Endothelial cell of umbilical vein (primary cell): Measurements from ENCODE around the gene MPC2. TPM values are rescaled to one million over a fixed set of nuclear protein-coding genes. Genes with fewer than 3 reads are reported as not detected.

ENCODE experiments used
- BruUV-seq: library from RNA; stranded (reverse); fragments of 400-500 nt; replicated peaks from 2 replicates; lab custom pipeline; 2021; lab: Mats Ljungman, UMichigan
- CTCF ChIA-PET: fragments of 300-600, 350-600 bp; sonication (Branson Sonifier 250); formaldehyde crosslinking; loops from one replicate; lab custom pipeline; 2021; ENCODE audit warnings: antibody characterized with exemption, inconsistent platforms; lab: Charles Lee
- POLR2A ChIA-PET: fragments of 300-600, 350-600 bp; sonication (Branson Sonifier 250); formaldehyde crosslinking; loops from one replicate; lab custom pipeline; 2021; ENCODE audit warnings: antibody characterized with exemption, inconsistent platforms; lab: Charles Lee
- DNase-seq: peaks from one replicate; pipeline ENCODE4 v3.0.0-alpha.2; 2011; ENCODE audit warnings: low read depth, low spot score
- FAIRE-seq: peaks from 2 replicates; lab custom pipeline; 2011; peaks lifted over from hg19 to GRCh38; lab: Jason Lieb, UNC
- H2AFZ ChIP-seq: 2 replicates; pipeline ENCODE4 v1.6.0; 2012; ENCODE audit warnings: low read depth, low read length, control low read depth, inconsistent platforms
- H3K27ac ChIP-seq: 2 replicates; pipeline ENCODE4 v1.5.1; 2011; ENCODE audit warnings: low read depth, mild to moderate bottlenecking, control low read depth, low read length, moderate library complexity; ENCODE audit not compliant: insufficient read depth
- H3K27me3 ChIP-seq, 2 experiments: 2 replicates each; pipeline versions ENCODE4 v1.6.0 to v1.6.1; 2011; ENCODE audit warnings: low read length in 2 of 2, mixed read lengths in 1 of 2; ENCODE audit not compliant: control insufficient read depth in 2 of 2, insufficient read depth in 2 of 2
- H3K36me3 ChIP-seq, 2 experiments: 2 replicates in 1 of 2; 3 replicates in 1 of 2; pipeline ENCODE4 v1.5.1; 2011; ENCODE audit warnings: low read length in 2 of 2, mild to moderate bottlenecking in 1 of 2, moderate library complexity in 1 of 2; ENCODE audit not compliant: control insufficient read depth in 2 of 2, insufficient read depth in 2 of 2; ENCODE audit errors: extremely low read depth in 1 of 2
- H3K4me1 ChIP-seq: 3 replicates; pipeline ENCODE4 v1.5.1; 2011; ENCODE audit warnings: mild to moderate bottlenecking, low read length; ENCODE audit not compliant: control insufficient read depth, insufficient read depth; ENCODE audit errors: extremely low read depth
- H3K4me2 ChIP-seq: 2 replicates; pipeline ENCODE4 v1.6.1; 2011; ENCODE audit warnings: low read length, control low read depth, mixed read lengths; ENCODE audit not compliant: insufficient read depth
- H3K4me3 ChIP-seq, 3 experiments: fragments of 200-600 bp in 1 of 3; sonication (generic), shearing (Covaris generic) in 1 of 3; replicated peaks in 1 of 3; 2 replicates each; pipeline ENCODE4 v1.5.1; 2011 to 2016; ENCODE audit warnings: control low read depth in 3 of 3, low read length in 3 of 3, mild to moderate bottlenecking in 2 of 3, inconsistent platforms in 1 of 3, low read depth in 1 of 3, moderate library complexity in 1 of 3; ENCODE audit not compliant: insufficient read depth in 1 of 3
- H3K79me2 ChIP-seq: 2 replicates; pipeline ENCODE4 v1.6.0; 2012; ENCODE audit warnings: low read length, inconsistent platforms; ENCODE audit not compliant: control insufficient read depth, insufficient read depth
- H3K9ac ChIP-seq: replicated peaks from 2 replicates; pipeline ENCODE3; 2011; ENCODE audit warnings: low read length, control low read depth; ENCODE audit not compliant: insufficient read depth; ENCODE audit errors: extremely low read depth
- H3K9me1 ChIP-seq: replicated peaks from 3 replicates; pipeline ENCODE4 v1.6.0; 2011; ENCODE audit warnings: mild to moderate bottlenecking, low read length; ENCODE audit not compliant: control insufficient read depth, insufficient read depth; ENCODE audit errors: extremely low read depth
- H3K9me3 ChIP-seq: replicated peaks from 2 replicates; pipeline ENCODE4 v1.5.1; 2012; ENCODE audit warnings: low read length, inconsistent platforms; ENCODE audit not compliant: control insufficient read depth, insufficient read depth
- H4K20me1 ChIP-seq: replicated peaks from 2 replicates; pipeline ENCODE3; 2011; ENCODE audit warnings: mild to moderate bottlenecking, low read length; ENCODE audit not compliant: control insufficient read depth, insufficient read depth; ENCODE audit errors: extremely low read depth
- CTCF ChIP-seq, 2 donors: IDR thresholded peaks; 1 replicate in 1 of 2; 2 replicates in 1 of 2; pipeline ENCODE4 v1.5.1; 2011; ENCODE audit warnings: low read length in 2 of 2, mild to moderate bottlenecking in 2 of 2, moderate library complexity in 2 of 2, control low read depth in 1 of 2, inconsistent platforms in 1 of 2, low read depth in 1 of 2; ENCODE audit not compliant: insufficient read depth in 1 of 2; ENCODE audit errors: extremely low read depth in 1 of 2
- EZH2 ChIP-seq: IDR thresholded peaks from 2 replicates; pipeline ENCODE4 v1.6.1; 2012; ENCODE audit warnings: borderline replicate concordance, low read depth, mild to moderate bottlenecking, moderate library complexity, low read length, inconsistent platforms; ENCODE audit not compliant: severe bottlenecking
- FOS ChIP-seq: IDR thresholded peaks from 2 replicates; pipeline ENCODE4 v1.6.1; 2011; ENCODE audit warnings: mild to moderate bottlenecking, low read length, moderate library complexity, borderline replicate concordance; ENCODE audit not compliant: insufficient read depth
- GATA2 ChIP-seq: IDR thresholded peaks from 2 replicates; pipeline ENCODE4 v1.7.0; 2011; ENCODE audit warnings: low read depth, mild to moderate bottlenecking, moderate library complexity, mixed read lengths, low read length; ENCODE audit not compliant: insufficient read length, insufficient read depth
- JUN ChIP-seq: IDR thresholded peaks from 2 replicates; pipeline ENCODE4 v1.6.1; 2011; ENCODE audit warnings: borderline replicate concordance, low read depth; ENCODE audit not compliant: insufficient read length, insufficient read depth
- MYC ChIP-seq: IDR thresholded peaks from one replicate; pipeline ENCODE4 v1.6.1; 2011; ENCODE audit warnings: mild to moderate bottlenecking, low read depth, low read length
- POLR2A ChIP-seq: IDR thresholded peaks from 2 replicates; pipeline ENCODE4 v1.6.1; 2012; ENCODE audit warnings: low read depth, mild to moderate bottlenecking, control low read depth, low read length
- POLR2AphosphoS5 ChIP-seq: IDR thresholded peaks from 2 replicates; pipeline ENCODE4 v1.6.1; 2012; ENCODE audit warnings: low read depth, mild to moderate bottlenecking, control low read depth, low read length, moderate library complexity; ENCODE audit not compliant: insufficient read depth
- dilution Hi-C: fragments of 300-500 bp; cut with MboI; formaldehyde crosslinking; loops from one replicate; pipeline ENCODE4 v1.15.0; 2019; ENCODE audit warnings: low sequenced_read_pairs; ENCODE audit not compliant: extremely low pct_ligation_motif_present
- intact Hi-C: fragments of 100-400 bp; cut with micrococcal nuclease; formaldehyde crosslinking; loops from one replicate; pipeline ENCODE4 v1.10.0; 2022
- polyA plus RNA-seq, 4 experiments: library from polyadenylated mRNA; depleted of rRNA in 3 of 4; stranded (reverse) in 3 of 4; unstranded in 1 of 4; fragments of >200 nt; gene quantifications; 2 replicates each; pipeline versions ENCODE4 v1.2.1 to v1.2.3, GENCODE V29; 2011 to 2012; ENCODE audit warnings: missing spikeins in 1 of 4
- total RNA-seq: library from RNA; stranded (reverse); gene quantifications from 2 replicates; pipeline ENCODE4 v1.2.3, GENCODE V29; 2021
- TF ChIP-seq, protein P1 (sequence below): IDR thresholded peaks from 2 replicates; pipeline ENCODE4 v1.6.1; 2011; ENCODE audit not compliant: insufficient read depth, insufficient read length

MPC2 gene
- total and polyA plus RNA-seq, 2 donors (not counting 3 experiments of a cell fraction or from before 2014, with no cell fraction given), result 14.9 to 35.8 TPM

GRCh38 chr1:167878372-167879160 lies 58.3 kb downstream of the MPC2 start:
- POLR2A ChIA-PET, result no interaction called here
- no peak overlapping the region for H2AFZ ChIP-seq
- H3K4me1 ChIP-seq, result no peaks in the 10 kb centered on the region
- H3K4me3 ChIP-seq, result no peak overlapping the region
- no peaks in the 10 kb centered on the region for H3K9me3 ChIP-seq
- no peaks in the 10 kb centered on the region for H3K9me1 ChIP-seq
- H3K27me3 ChIP-seq, result no peaks in the 10 kb centered on the region
- no TSS peak for BruUV-seq
- FAIRE-seq, result no peak
- no peak overlapping the region for H3K9ac ChIP-seq
- no peaks in the 10 kb centered on the region for H3K79me2 ChIP-seq
- intact Hi-C loops (no loop called here), dilution Hi-C loops (no loop called here)
- no peaks in the 10 kb centered on the region for H4K20me1 ChIP-seq
- TF ChIP-seq MYC (no peak), POLR2A (no peak), POLR2AphosphoS5 (no peak), FOS (no peak), JUN (no peak), EZH2 (no peak), GATA2 (no peak), CTCF (IDR thresholded peaks at IDR 0.05; ENCODE audit: extremely low read depth in 1 of 2, insufficient read depth in 1 of 2, low read depth in 1 of 2, low read length in 2 of 2) (no peak)
- TF ChIP-seq, protein P1, sequence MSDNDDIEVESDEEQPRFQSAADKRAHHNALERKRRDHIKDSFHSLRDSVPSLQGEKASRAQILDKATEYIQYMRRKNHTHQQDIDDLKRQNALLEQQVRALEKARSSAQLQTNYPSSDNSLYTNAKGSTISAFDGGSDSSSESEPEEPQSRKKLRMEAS, result no peak
- H3K4me2 ChIP-seq, result no peak overlapping the region
- no peak for DNase-seq
- no peaks in the 10 kb centered on the region for H3K36me3 ChIP-seq
- no peak overlapping the region for H3K27ac ChIP-seq
- CTCF ChIA-PET, result interaction anchor here (1.9 kb wide), 1 partner anchor 204 kb away, joined by 5 read pairs; no protein-coding TSS in a partner anchor
